Neural progenitor cell (in vitro differentiated cells): Measurements from ENCODE around the gene PCARE. TPM values are rescaled to one million over a fixed set of nuclear protein-coding genes. Genes with fewer than 3 reads are reported as not detected.
A peak's percentile ranks its signal among the peaks of the same experiment; 100 is the strongest.

Source experiments
- DNase-seq: peaks from one replicate; pipeline ENCODE4 v3.0.0-alpha.2; 2016; ENCODE audit warnings: low spot score
- H2AFZ ChIP-seq: fragments of 200-600 bp; sonication (generic); replicated peaks from 2 replicates; pipeline ENCODE4 v1.6.1; 2016; ENCODE audit warnings: antibody characterized with exemption
- H3F3A ChIP-seq: fragments of 200-600 bp; sonication (generic); 2 replicates; pipeline ENCODE4 v1.6.1; 2016; ENCODE audit warnings: antibody characterized with exemption, low read depth
- H3K27ac ChIP-seq: fragments of 200-600 bp; sonication (generic); 2 replicates; pipeline ENCODE4 v1.5.1; 2016; ENCODE audit warnings: mild to moderate bottlenecking
- H3K27me3 ChIP-seq: fragments of 200-600 bp; sonication (generic); 2 replicates; pipeline ENCODE4 v1.6.1; 2016; ENCODE audit warnings: mild to moderate bottlenecking, moderate library complexity
- H3K36me3 ChIP-seq: fragments of 200-600 bp; sonication (generic); 2 replicates; pipeline ENCODE4 v1.5.1; 2016
- H3K4me1 ChIP-seq: fragments of 200-600 bp; sonication (generic); 2 replicates; pipeline ENCODE4 v1.6.1; 2016; ENCODE audit warnings: mixed run types
- H3K4me2 ChIP-seq: fragments of 200-600 bp; sonication (generic); 2 replicates; pipeline ENCODE4 v1.6.1; 2016
- H3K4me3 ChIP-seq: fragments of 200-600 bp; sonication (generic); 2 replicates; pipeline ENCODE4 v1.5.1; 2016
- H3K79me2 ChIP-seq: fragments of 200-600 bp; sonication (generic); 2 replicates; pipeline ENCODE4 v1.6.1; 2016; ENCODE audit warnings: low read depth
- H3K9ac ChIP-seq: fragments of 200-600 bp; sonication (generic); 2 replicates; pipeline ENCODE4 v1.6.1; 2016
- H3K9me3 ChIP-seq: fragments of 200-600 bp; sonication (generic); 2 replicates; pipeline ENCODE4 v1.5.1; 2016; ENCODE audit warnings: low read depth
- H4K20me1 ChIP-seq: fragments of 200-600 bp; sonication (generic); 2 replicates; pipeline ENCODE4 v1.6.1; 2016; ENCODE audit warnings: low read depth
- H3K27ac Mint-ChIP-seq: 3 replicates; pipeline ENCODE4 v1.8.0; 2021; ENCODE audit warnings: mixed read lengths
- H3K27me3 Mint-ChIP-seq: 2 replicates; pipeline ENCODE4 v1.8.0; 2022; ENCODE audit warnings: low read depth, mild to moderate bottlenecking, inconsistent platforms, moderate library complexity, mixed read lengths; ENCODE audit not compliant: insufficient read depth
- H3K36me3 Mint-ChIP-seq: 3 replicates; pipeline ENCODE4 v1.8.0; 2021; ENCODE audit warnings: mixed read lengths
- H3K4me1 Mint-ChIP-seq: 3 replicates; pipeline ENCODE4 v1.8.0; 2021; ENCODE audit warnings: mixed read lengths
- H3K4me3 Mint-ChIP-seq: 3 replicates; pipeline ENCODE4 v1.8.0; 2021; ENCODE audit warnings: mild to moderate bottlenecking, moderate library complexity, mixed read lengths
- H3K9me3 Mint-ChIP-seq: 3 replicates; pipeline ENCODE4 v1.8.0; 2020; ENCODE audit warnings: mixed read lengths
- CTCF ChIP-seq: fragments of 200-600 bp; sonication (generic); IDR thresholded peaks from 2 replicates; pipeline ENCODE4 v1.5.1; 2017; ENCODE audit warnings: antibody characterized with exemption, mild to moderate bottlenecking
- EZH2 ChIP-seq: fragments of 200-600 bp; sonication (generic); IDR thresholded peaks from 2 replicates; pipeline ENCODE4 v1.6.1; 2017; ENCODE audit warnings: antibody characterized with exemption, mild to moderate bottlenecking, moderate library complexity
- EZH2phosphoT487 ChIP-seq: fragments of 200-600 bp; sonication (generic); IDR thresholded peaks from 2 replicates; pipeline ENCODE4 v1.6.1; 2017; ENCODE audit warnings: antibody characterized with exemption
- total RNA-seq: library from RNA; depleted of rRNA; stranded (reverse); fragments of >200 nt; gene quantifications from 2 replicates; pipeline ENCODE4 v1.2.3, GENCODE V29; 2015; ENCODE audit warnings: low replicate concordance

Gene PCARE
- total RNA-seq, 1 donor from 2014 or later: not detected

- no peak overlapping the region for H3K4me3 Mint-ChIP-seq
- no peaks in the 10 kb centered on the region for H3K9me3 ChIP-seq
- no peak overlapping the region for H3K27ac ChIP-seq
- H3K27ac Mint-ChIP-seq: no peak overlapping the region
- no peaks in the 10 kb centered on the region for H3K36me3 ChIP-seq
- no peak overlapping the region for H3K4me2 ChIP-seq
- peaks cover 4% of the 10 kb centered on the region for H3K9me3 Mint-ChIP-seq
- no peak overlapping the region for H3K4me3 ChIP-seq
- H3F3A ChIP-seq: no peaks in the 10 kb centered on the region
- no peak for DNase-seq
- H3K9ac ChIP-seq: no peak overlapping the region
- peaks cover 66% of the 10 kb centered on the region for H3K27me3 ChIP-seq
- TF ChIP-seq EZH2 (no peak), CTCF (no peak), EZH2phosphoT487 (no peak)
- H3K27me3 Mint-ChIP-seq: peaks cover 10% of the 10 kb centered on the region
- H3K36me3 Mint-ChIP-seq: peaks cover 8% of the 10 kb centered on the region
- peaks cover 17% of the 10 kb centered on the region for H3K4me1 Mint-ChIP-seq
- H2AFZ ChIP-seq: no peak overlapping the region
- H3K4me1 ChIP-seq: peaks cover 2% of the 10 kb centered on the region
- no peaks in the 10 kb centered on the region for H3K79me2 ChIP-seq
- no peaks in the 10 kb centered on the region for H4K20me1 ChIP-seq
Observed at GRCh38 chr2:29119211-29119610, 44.9 kb upstream of the PCARE start.

- H3K36me3 Mint-ChIP-seq: peaks cover 2% of the 10 kb centered on the region
- Histone ChIP-seq H3F3A (no peaks in the 10 kb centered on the region), H3K27ac (no peak overlapping the region), H2AFZ (no peak overlapping the region), H3K4me3 (no peak overlapping the region), H3K27me3 (peaks cover 80% of the 10 kb centered on the region), H4K20me1 (no peaks in the 10 kb centered on the region), H3K4me1 (peaks cover 2% of the 10 kb centered on the region), H3K9ac (no peak overlapping the region), H3K36me3 (no peaks in the 10 kb centered on the region), H3K9me3 (no peaks in the 10 kb centered on the region), H3K4me2 (no peak overlapping the region), H3K79me2 (no peaks in the 10 kb centered on the region)
- TF ChIP-seq EZH2phosphoT487 (no peak), CTCF (no peak)
- no peaks in the 10 kb centered on the region for H3K9me3 Mint-ChIP-seq
- peaks cover 13% of the 10 kb centered on the region for H3K27me3 Mint-ChIP-seq
- H3K4me1 Mint-ChIP-seq: peaks cover 19% of the 10 kb centered on the region
- H3K27ac Mint-ChIP-seq: no peak overlapping the region
- DNase-seq: no peak
- no peak overlapping the region for H3K4me3 Mint-ChIP-seq
Observed at GRCh38 chr2:29117636-29118303, 43.4 kb upstream of the PCARE start.

GRCh38 chr2:29115797-29116781 lies 41.8 kb upstream of the PCARE start:
- peak overlapping the region; percentile 90 for H3K27ac Mint-ChIP-seq
- Histone ChIP-seq H3K4me1 (peaks cover 2% of the 10 kb centered on the region), H3K36me3 (no peaks in the 10 kb centered on the region), H3K9me3 (no peaks in the 10 kb centered on the region), H3K9ac (no peak overlapping the region), H3K27ac (no peak overlapping the region), H3K4me3 (peak overlapping the region; percentile 49), H3K79me2 (no peaks in the 10 kb centered on the region), H4K20me1 (no peaks in the 10 kb centered on the region), H2AFZ (peak overlapping the region; percentile 92), H3K27me3 (peaks cover 97% of the 10 kb centered on the region), H3K4me2 (peak overlapping the region; percentile 80), H3F3A (no peaks in the 10 kb centered on the region)
- DNase-seq: peak; percentile 41
- peaks cover 13% of the 10 kb centered on the region for H3K27me3 Mint-ChIP-seq
- no peaks in the 10 kb centered on the region for H3K9me3 Mint-ChIP-seq
- H3K36me3 Mint-ChIP-seq: peaks cover 2% of the 10 kb centered on the region
- TF ChIP-seq EZH2 (peak; percentile 71), CTCF (no peak), EZH2phosphoT487 (peak; percentile 69)
- H3K4me1 Mint-ChIP-seq: peaks cover 19% of the 10 kb centered on the region
- H3K4me3 Mint-ChIP-seq: peak overlapping the region; percentile 93
